ENCODE measurements around the gene NACC2. TPM values are rescaled to one million over a fixed set of nuclear protein-coding genes. Genes with fewer than 3 reads are reported as not detected.
A peak's percentile ranks its signal among the peaks of the same experiment; 100 is the strongest.

NACC2 gene
- total and polyA plus RNA-seq, 9 of the 15 experiments (the other 6 are each of a cell fraction or from before 2014, with no cell fraction given): 0.70 to 25.1 (median 5.6) TPM

- TF ChIP-seq REST (IDR thresholded peaks at IDR 0.05; ENCODE audit: borderline replicate concordance) (peak; percentile 29), REST (CRISPR knock-in tag; IDR thresholded peaks at IDR 0.05; ENCODE audit: low read depth) (no peak), CHD7 (IDR thresholded peaks at IDR 0.05; ENCODE audit: low read depth, low read length) (no peak)
Measured at GRCh38 chr9:136107953-136108647, 13.0 kb upstream of the NACC2 start (continued).

Measured in K562 (cell line).